ENCODE results near the gene SUPT3H. TPM values are rescaled to one million over a fixed set of nuclear protein-coding genes. Genes with fewer than 3 reads are reported as not detected.

SUPT3H gene
- total and polyA plus RNA-seq, 2 donors (not counting 1 experiment from before 2014, with no cell fraction given): 5.5 to 12.4 TPM

GRCh38 chr6:44856479-44856878, 521.3 kb downstream of the SUPT3H start:
- no peak overlapping the region for H2AFZ ChIP-seq (ENCODE audit: insufficient read depth, low read depth, low read length, poor library complexity, severe bottlenecking)
- TF ChIP-seq EZH2 (IDR thresholded peaks at IDR 0.05; ENCODE audit: borderline replicate concordance, insufficient read depth, low read depth, low read length, poor library complexity, severe bottlenecking) (no peak), CTCF (IDR thresholded peaks at IDR 0.05) (no peak)
- CTCF ChIA-PET: no interaction called here

GRCh38 chr6:44855562-44856411, 521.9 kb downstream of the SUPT3H start:
- no peaks in the 10 kb centered on the region for H3K36me3 ChIP-seq (replicated peaks in 1 of 2; ENCODE audit: control extremely low read depth in 1 of 2, control insufficient read depth in 1 of 2, extremely low read depth in 1 of 2, insufficient read depth in 2 of 2, low read length in 1 of 2)
- peaks cover 0 to 4% of the 10 kb centered on the region in 2 donors for H3K4me1 ChIP-seq (ENCODE audit: control insufficient read depth in 2 of 2, insufficient read depth in 2 of 2, low read length in 2 of 2)
- DNase-seq: no peak
- no peaks in the 10 kb centered on the region for H3K27me3 Mint-ChIP-seq
- ATAC-seq (ENCODE audit: low read depth): no peak
- H3K4me1 Mint-ChIP-seq: no peaks in the 10 kb centered on the region
- 54% methylated on average over 2 of the region's 7 CpGs for WGBS (ENCODE audit: insufficient coverage)
- no peak overlapping the region for H3K4me3 Mint-ChIP-seq
- H4K20me1 ChIP-seq (ENCODE audit: control insufficient read depth, insufficient read depth, low read length, poor library complexity, severe bottlenecking): no peaks in the 10 kb centered on the region
- POLR2A ChIA-PET: no interaction called here
- H3K9me3 ChIP-seq (ENCODE audit: control extremely low read depth in 1 of 3, control insufficient read depth in 2 of 3, insufficient read depth in 1 of 3, low read length in 2 of 3): no peaks in the 10 kb centered on the region
- no peak overlapping the region for H3K27ac ChIP-seq (ENCODE audit: low read length in 2 of 2)
- TF ChIP-seq EZH2 (IDR thresholded peaks at IDR 0.05; ENCODE audit: borderline replicate concordance, insufficient read depth, low read depth, low read length, poor library complexity, severe bottlenecking): no peak
- no peak for TF ChIP-seq CTCF (IDR thresholded peaks at IDR 0.05)
- no peaks in the 10 kb centered on the region for H3K27me3 ChIP-seq (replicated peaks in 1 of 4; ENCODE audit: control extremely low read depth in 1 of 4, control insufficient read depth in 3 of 4, insufficient read depth in 4 of 4, low read length in 3 of 4)
- no peak overlapping the region for H3K9ac ChIP-seq (ENCODE audit: low read length)
- H3K79me2 ChIP-seq (ENCODE audit: control insufficient read depth, insufficient read depth, low read length): no peaks in the 10 kb centered on the region
- intact Hi-C loops (cut with micrococcal nuclease): no loop called here
- no peaks in the 10 kb centered on the region for H3K9me3 Mint-ChIP-seq (ENCODE audit: insufficient read depth)
- no peak overlapping the region for H3K4me2 ChIP-seq (replicated peaks; ENCODE audit: low read depth, low read length, poor library complexity, severe bottlenecking)
- no peak overlapping the region for H2AFZ ChIP-seq (ENCODE audit: insufficient read depth, low read depth, low read length, poor library complexity, severe bottlenecking)
- H3K27ac Mint-ChIP-seq: no peak overlapping the region
- no peak overlapping the region for H3K4me3 ChIP-seq (ENCODE audit: control extremely low read depth in 1 of 5, extremely low read depth in 1 of 5, insufficient read depth in 1 of 5, low read depth in 2 of 5, low read length in 4 of 5)
- CTCF ChIA-PET: no interaction called here

More at GRCh38 chr6:44856479-44856878, 521.3 kb downstream of the SUPT3H start:
- Histone ChIP-seq H3K27ac (ENCODE audit: low read length in 2 of 2) (no peak overlapping the region), H3K27me3 (replicated peaks in 1 of 4; ENCODE audit: control extremely low read depth in 1 of 4, control insufficient read depth in 3 of 4, insufficient read depth in 4 of 4, low read length in 3 of 4) (no peaks in the 10 kb centered on the region), H3K36me3 (replicated peaks in 1 of 2; ENCODE audit: control extremely low read depth in 1 of 2, control insufficient read depth in 1 of 2, extremely low read depth in 1 of 2, insufficient read depth in 2 of 2, low read length in 1 of 2) (no peaks in the 10 kb centered on the region), H3K4me2 (replicated peaks; ENCODE audit: low read depth, low read length, poor library complexity, severe bottlenecking) (no peak overlapping the region), H3K4me3 (ENCODE audit: control extremely low read depth in 1 of 5, extremely low read depth in 1 of 5, insufficient read depth in 1 of 5, low read depth in 2 of 5, low read length in 4 of 5) (no peak overlapping the region), H3K9ac (ENCODE audit: low read length) (no peak overlapping the region), H4K20me1 (ENCODE audit: control insufficient read depth, insufficient read depth, low read length, poor library complexity, severe bottlenecking) (no peaks in the 10 kb centered on the region), H3K79me2 (ENCODE audit: control insufficient read depth, insufficient read depth, low read length) (no peaks in the 10 kb centered on the region), H3K4me1 (ENCODE audit: control insufficient read depth in 2 of 2, insufficient read depth in 2 of 2, low read length in 2 of 2) (peaks cover 0 to 4% of the 10 kb centered on the region in 2 donors), H3K9me3 (ENCODE audit: control extremely low read depth in 1 of 3, control insufficient read depth in 2 of 3, insufficient read depth in 1 of 3, low read length in 2 of 3) (no peaks in the 10 kb centered on the region)
- ATAC-seq (ENCODE audit: low read depth) (no peak), DNase-seq (no peak)
- H3K27ac Mint-ChIP-seq: no peak overlapping the region
- no CpG with 5 or more reads among the region's 3 CpGs for WGBS (ENCODE audit: insufficient coverage)
- no peaks in the 10 kb centered on the region for H3K27me3 Mint-ChIP-seq
- no peak overlapping the region for H3K4me3 Mint-ChIP-seq
- H3K9me3 Mint-ChIP-seq (ENCODE audit: insufficient read depth): no peaks in the 10 kb centered on the region
- H3K4me1 Mint-ChIP-seq: no peaks in the 10 kb centered on the region
- POLR2A ChIA-PET: no interaction called here
- intact Hi-C loops (cut with micrococcal nuclease): no loop called here

All from B cell (primary cell).